Measurements from ENCODE around the gene ASAP3.
"Not testable (repeated sequence)": the region's sequence is repeated elsewhere in the genome, so short reads cannot be mapped to it uniquely, and the experiment has no call there.

ASAP3 gene

GRCh38 chr1:23506376-23507107, 22.6 kb upstream of the ASAP3 start:
- Histone ChIP-seq H3K4me1 (ENCODE audit: insufficient read depth, low read length) (peaks cover 4% of the 10 kb centered on the region; the same call in 1 of the 2 replicates), H3K36me3 (ENCODE audit: insufficient read depth, low read length) (no peaks in the 10 kb centered on the region), H3K27ac (ENCODE audit: low read depth, low read length) (no peak overlapping the region), H3K9ac (ENCODE audit: low read depth, low read length) (no peak overlapping the region), H3K27me3 (ENCODE audit: insufficient read depth, low read length) (no peaks in the 10 kb centered on the region), H3K4me3 (ENCODE audit: low read length) (no peak overlapping the region), H3K9me3 (ENCODE audit: insufficient read depth, low read depth, low read length) (no peaks in the 10 kb centered on the region)
- 92% methylated on average over 13 of the region's 13 CpGs for WGBS

GRCh38 chr1:23505851-23506250, 21.9 kb upstream of the ASAP3 start:
- no peak overlapping the region for H3K4me3 ChIP-seq (ENCODE audit: low read length)
- no peak overlapping the region for H3K9ac ChIP-seq (ENCODE audit: low read depth, low read length)
- peaks cover 4% of the 10 kb centered on the region; the same call in 1 of the 2 replicates for H3K4me1 ChIP-seq (ENCODE audit: insufficient read depth, low read length)
- 96% methylated on average over 6 of the region's 6 CpGs for WGBS
- H3K27ac ChIP-seq (ENCODE audit: low read depth, low read length) = no peak overlapping the region
- no peaks in the 10 kb centered on the region for H3K36me3 ChIP-seq (ENCODE audit: insufficient read depth, low read length)
- no peaks in the 10 kb centered on the region for H3K27me3 ChIP-seq (ENCODE audit: insufficient read depth, low read length)
- no peaks in the 10 kb centered on the region for H3K9me3 ChIP-seq (ENCODE audit: insufficient read depth, low read depth, low read length)

- H3K4me3 ChIP-seq (ENCODE audit: low read length); H3K27me3 ChIP-seq (ENCODE audit: insufficient read depth, low read length); H3K9ac ChIP-seq (ENCODE audit: low read depth, low read length); H3K27ac ChIP-seq (ENCODE audit: low read depth, low read length); H3K36me3 ChIP-seq (ENCODE audit: insufficient read depth, low read length); H3K9me3 ChIP-seq (ENCODE audit: insufficient read depth, low read depth, low read length); H3K4me1 ChIP-seq (ENCODE audit: insufficient read depth, low read length): not testable (repeated sequence)
- WGBS = 86% methylated on average over 19 of the region's 24 CpGs
These were observed 20.2 kb upstream of the ASAP3 start for GRCh38 chr1:23504156-23504555.

GRCh38 chr1:23502951-23503350, 19.0 kb upstream of the ASAP3 start:
- no CpG with 5 or more reads among the region's 6 CpGs for WGBS
- peaks cover 4% of the 10 kb centered on the region; the same call in 1 of the 2 replicates for H3K4me1 ChIP-seq (ENCODE audit: insufficient read depth, low read length)
- no peaks in the 10 kb centered on the region for H3K36me3 ChIP-seq (ENCODE audit: insufficient read depth, low read length)
- H3K9me3 ChIP-seq (ENCODE audit: insufficient read depth, low read depth, low read length) = no peaks in the 10 kb centered on the region
- no peak overlapping the region for H3K27ac ChIP-seq (ENCODE audit: low read depth, low read length)
- no peak overlapping the region for H3K4me3 ChIP-seq (ENCODE audit: low read length)
- no peaks in the 10 kb centered on the region for H3K27me3 ChIP-seq (ENCODE audit: insufficient read depth, low read length)
- H3K9ac ChIP-seq (ENCODE audit: low read depth, low read length) = no peak overlapping the region

- Histone ChIP-seq H3K4me1 (ENCODE audit: insufficient read depth, low read length) (peaks cover 4% of the 10 kb centered on the region; the same call in 1 of the 2 replicates), H3K4me3 (ENCODE audit: low read length) (no peak overlapping the region), H3K9me3 (ENCODE audit: insufficient read depth, low read depth, low read length) (no peaks in the 10 kb centered on the region), H3K27me3 (ENCODE audit: insufficient read depth, low read length) (no peaks in the 10 kb centered on the region), H3K36me3 (ENCODE audit: insufficient read depth, low read length) (no peaks in the 10 kb centered on the region), H3K27ac (ENCODE audit: low read depth, low read length) (no peak overlapping the region), H3K9ac (ENCODE audit: low read depth, low read length) (no peak overlapping the region)
- 88% methylated on average over 2 of the region's 2 CpGs for WGBS
These were observed 16.5 kb upstream of the ASAP3 start for GRCh38 chr1:23500466-23500865.

- H3K4me1 ChIP-seq (ENCODE audit: insufficient read depth, low read length) = no peaks in the 10 kb centered on the region
- H3K4me3 ChIP-seq (ENCODE audit: low read length) = no peak overlapping the region
- no peaks in the 10 kb centered on the region for H3K27me3 ChIP-seq (ENCODE audit: insufficient read depth, low read length)
- no peaks in the 10 kb centered on the region for H3K36me3 ChIP-seq (ENCODE audit: insufficient read depth, low read length)
- H3K27ac ChIP-seq (ENCODE audit: low read depth, low read length) = no peak overlapping the region
- 93% methylated on average over 1 of the region's 3 CpGs for WGBS
- H3K9ac ChIP-seq (ENCODE audit: low read depth, low read length) = no peak overlapping the region
- no peaks in the 10 kb centered on the region for H3K9me3 ChIP-seq (ENCODE audit: insufficient read depth, low read depth, low read length)
These were observed 13.9 kb upstream of the ASAP3 start for GRCh38 chr1:23497777-23498439.

GRCh38 chr1:23496490-23497181, 12.7 kb upstream of the ASAP3 start:
- Histone ChIP-seq H3K9ac (ENCODE audit: low read depth, low read length) (no peak overlapping the region), H3K27me3 (ENCODE audit: insufficient read depth, low read length) (no peaks in the 10 kb centered on the region), H3K4me1 (ENCODE audit: insufficient read depth, low read length) (no peaks in the 10 kb centered on the region), H3K4me3 (ENCODE audit: low read length) (no peak overlapping the region), H3K9me3 (ENCODE audit: insufficient read depth, low read depth, low read length) (no peaks in the 10 kb centered on the region), H3K36me3 (ENCODE audit: insufficient read depth, low read length) (no peaks in the 10 kb centered on the region), H3K27ac (ENCODE audit: low read depth, low read length) (no peak overlapping the region)
- 78% methylated on average over 7 of the region's 7 CpGs for WGBS

GRCh38 chr1:23494836-23495235, 10.9 kb upstream of the ASAP3 start:
- 80% methylated on average over 5 of the region's 6 CpGs for WGBS

GRCh38 chr1:23492776-23493175, 8.8 kb upstream of the ASAP3 start:
- not testable (repeated sequence) for H3K27me3 ChIP-seq (ENCODE audit: insufficient read depth, low read length); H3K9me3 ChIP-seq (ENCODE audit: insufficient read depth, low read depth, low read length); H3K4me1 ChIP-seq (ENCODE audit: insufficient read depth, low read length); H3K9ac ChIP-seq (ENCODE audit: low read depth, low read length); H3K36me3 ChIP-seq (ENCODE audit: insufficient read depth, low read length); H3K27ac ChIP-seq (ENCODE audit: low read depth, low read length); H3K4me3 ChIP-seq (ENCODE audit: low read length)
- 86% methylated on average over 6 of the region's 6 CpGs for WGBS

More at GRCh38 chr1:23494836-23495235, 10.9 kb upstream of the ASAP3 start:
- not testable (repeated sequence) for H3K36me3 ChIP-seq (ENCODE audit: insufficient read depth, low read length); H3K27me3 ChIP-seq (ENCODE audit: insufficient read depth, low read length); H3K27ac ChIP-seq (ENCODE audit: low read depth, low read length); H3K9me3 ChIP-seq (ENCODE audit: insufficient read depth, low read depth, low read length); H3K4me3 ChIP-seq (ENCODE audit: low read length); H3K4me1 ChIP-seq (ENCODE audit: insufficient read depth, low read length); H3K9ac ChIP-seq (ENCODE audit: low read depth, low read length)

GRCh38 chr1:23492132-23492720, 8.2 kb upstream of the ASAP3 start:
- Histone ChIP-seq H3K4me3 (ENCODE audit: low read length) (no peak overlapping the region), H3K9ac (ENCODE audit: low read depth, low read length) (no peak overlapping the region), H3K9me3 (ENCODE audit: insufficient read depth, low read depth, low read length) (no peaks in the 10 kb centered on the region), H3K27me3 (ENCODE audit: insufficient read depth, low read length) (0 out of 2 replicates have a peak, but pooled peaks cover 2% of the 10 kb centered on the region), H3K36me3 (ENCODE audit: insufficient read depth, low read length) (no peaks in the 10 kb centered on the region), H3K27ac (ENCODE audit: low read depth, low read length) (no peak overlapping the region), H3K4me1 (ENCODE audit: insufficient read depth, low read length) (no peaks in the 10 kb centered on the region)
- 87% methylated on average over 3 of the region's 3 CpGs for WGBS

- H3K4me1 ChIP-seq (ENCODE audit: insufficient read depth, low read length) = no peaks in the 10 kb centered on the region; the same call in 1 of the 2 replicates
- no peak overlapping the region for H3K27ac ChIP-seq (ENCODE audit: low read depth, low read length)
- 76% methylated on average over 3 of the region's 5 CpGs for WGBS
- no peak overlapping the region for H3K9ac ChIP-seq (ENCODE audit: low read depth, low read length)
- H3K27me3 ChIP-seq (ENCODE audit: insufficient read depth, low read length) = peaks cover 14% of the 10 kb centered on the region; the same call in 1 of the 2 replicates
- H3K9me3 ChIP-seq (ENCODE audit: insufficient read depth, low read depth, low read length) = no peaks in the 10 kb centered on the region
- no peak overlapping the region for H3K4me3 ChIP-seq (ENCODE audit: low read length)
- H3K36me3 ChIP-seq (ENCODE audit: insufficient read depth, low read length) = no peaks in the 10 kb centered on the region
These were observed 5.9 kb upstream of the ASAP3 start for GRCh38 chr1:23489842-23490241.

Measured in HUES64 (cell line).